GM10847 (cell line): ENCODE results near the gene TGM1.

Experiments used
- POLR2A ChIP-seq: IDR thresholded peaks from 2 replicates; pipeline ENCODE4 v1.6.1; 2011; ENCODE audit not compliant: insufficient read length; ENCODE audit errors: extremely low read depth

The TGM1 gene

GRCh38 chr14:24212924-24213865 lies 49.8 kb downstream of the TGM1 start, which contains the start of gene CHMP4A:
CHMP4A (minus strand) TSS chr14:24213488; CDS start chr14:24213439, 49 bp downstream.
- TF ChIP-seq POLR2A: peak; percentile 92

GRCh38 chr14:24211311-24211710 lies 51.7 kb downstream of the TGM1 start:
- TF ChIP-seq POLR2A: no peak

DNA sequence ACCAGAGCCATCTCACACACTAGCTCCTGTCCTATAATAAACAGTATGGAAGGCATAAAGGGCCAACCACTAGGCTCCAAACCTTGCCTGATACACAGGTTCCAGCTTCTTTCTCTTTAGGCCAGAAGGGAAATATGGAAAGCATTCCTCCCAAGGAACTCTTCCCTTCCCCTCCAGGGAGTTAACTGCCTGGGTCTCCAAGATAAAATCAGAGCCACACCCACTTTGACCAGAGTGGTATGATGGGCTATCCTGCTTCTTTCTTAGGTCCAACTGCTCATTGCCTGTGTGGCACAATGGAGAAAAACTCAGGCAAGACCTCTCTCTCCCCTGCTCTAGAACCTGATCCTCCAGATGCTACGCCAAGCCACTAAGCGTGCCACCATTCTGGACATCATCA lies 55.4 kb downstream of the TGM1 start:
- TF ChIP-seq POLR2A: no peak

- TF ChIP-seq POLR2A: no peak
Observed at GRCh38 chr14:24207104-24207551, 55.8 kb downstream of the TGM1 start.

DNA sequence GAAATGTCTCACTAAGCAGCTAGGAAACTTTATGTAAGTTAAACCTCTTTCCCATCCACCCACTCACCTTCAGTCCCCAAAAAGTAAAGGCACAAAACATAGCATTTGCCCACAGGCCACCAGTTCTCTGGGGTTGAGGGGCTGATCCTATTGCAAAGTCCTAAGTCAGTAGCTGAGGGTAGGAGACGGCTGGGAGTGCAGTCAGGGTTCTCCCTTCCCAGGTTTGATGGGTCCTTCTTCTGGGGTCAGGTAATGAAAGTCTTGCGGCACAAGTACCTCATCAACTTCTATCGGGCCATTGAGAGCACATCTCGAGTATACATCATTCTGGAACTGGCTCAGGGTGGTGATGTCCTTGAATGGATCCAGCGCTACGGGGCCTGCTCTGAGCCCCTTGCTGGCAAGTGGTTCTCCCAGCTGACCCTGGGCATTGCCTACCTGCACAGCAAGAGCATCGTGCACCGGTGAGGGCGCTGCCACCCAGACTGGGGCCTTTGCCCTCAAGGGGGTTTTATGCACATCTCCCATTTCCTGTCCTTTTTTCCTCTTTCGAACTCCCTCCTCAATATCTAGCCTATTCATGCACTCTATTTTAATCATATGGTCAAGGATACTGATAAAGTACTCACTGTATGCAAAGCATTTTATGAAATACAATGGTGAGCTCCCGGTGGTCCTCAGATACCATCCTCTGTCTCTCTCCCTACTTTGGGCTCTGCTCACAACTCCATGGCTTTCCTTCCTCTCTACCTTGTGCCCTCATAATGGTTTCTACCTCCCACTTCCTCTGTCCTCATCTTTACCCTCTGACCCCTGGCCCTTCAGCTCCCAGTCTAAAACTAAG lies 56.5 kb downstream of the TGM1 start:
- TF ChIP-seq POLR2A: no peak

DNA sequence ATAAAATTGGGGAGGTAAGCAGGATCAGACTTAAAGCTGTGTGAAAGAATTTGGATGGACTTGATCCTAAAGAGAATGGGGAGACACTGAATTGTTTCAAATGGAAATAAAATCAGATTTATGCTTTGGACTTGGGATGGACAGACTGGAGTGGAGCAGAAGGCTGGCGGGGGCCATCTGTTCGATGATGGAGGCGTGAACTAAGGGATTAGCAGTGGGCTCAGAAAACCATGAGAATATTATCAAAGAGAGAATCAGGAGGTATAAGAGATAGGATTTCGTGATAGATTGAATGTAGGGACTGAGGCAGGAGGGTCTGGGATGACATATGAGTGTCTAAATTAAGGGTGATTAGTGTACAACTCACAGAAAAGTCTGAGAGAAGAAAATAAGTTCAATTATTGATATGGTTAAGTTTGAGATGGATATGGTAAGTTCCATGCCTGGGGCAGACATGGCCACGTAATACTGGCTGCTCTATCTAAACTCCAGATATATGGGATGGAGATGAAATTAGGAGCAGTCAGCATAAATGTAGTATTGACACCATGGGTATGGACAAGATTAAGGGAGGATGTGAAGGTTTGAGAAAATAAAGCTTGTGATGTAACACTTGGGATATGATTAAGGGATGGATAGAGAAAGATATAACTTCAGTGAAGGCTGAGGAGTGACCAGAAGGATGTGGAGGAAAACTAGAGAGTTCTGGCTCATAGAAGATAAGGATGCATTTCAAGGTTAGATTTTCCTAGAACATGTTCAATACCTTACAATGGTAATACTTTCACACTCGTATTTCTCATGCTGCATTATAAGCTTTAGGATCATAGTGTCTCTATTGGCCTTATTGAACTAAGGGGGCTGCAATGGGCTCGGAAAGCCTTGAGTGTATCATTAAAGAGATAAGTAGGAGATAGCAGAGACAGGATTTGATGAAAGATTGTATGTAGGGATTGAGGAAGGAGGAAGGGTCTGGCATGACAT lies 58.5 kb downstream of the TGM1 start:
- TF ChIP-seq POLR2A: no peak
